ENCODE results near the gene TSN. TPM values are rescaled to one million over a fixed set of nuclear protein-coding genes. Genes with fewer than 3 reads are reported as not detected.

TSN gene
- total RNA-seq, 4 donors from 2014 or later = 35.4 to 47.1 (median 37.0) TPM

GRCh38 chr2:121776361-121776760 lies 20.9 kb downstream of the TSN start:
- TF ChIP-seq CTCF (IDR thresholded peaks at IDR 0.05; ENCODE audit: low read depth) = no peak

- no peak for TF ChIP-seq CTCF (IDR thresholded peaks at IDR 0.05; ENCODE audit: low read depth)
Measured at GRCh38 chr2:121776885-121777698, 21.6 kb downstream of the TSN start.

- TF ChIP-seq CTCF (IDR thresholded peaks at IDR 0.05; ENCODE audit: low read depth) = no peak
Measured at GRCh38 chr2:121777699-121778058, 22.2 kb downstream of the TSN start.

- TF ChIP-seq CTCF (IDR thresholded peaks at IDR 0.05; ENCODE audit: low read depth) = no peak
Measured at GRCh38 chr2:121778741-121779487, 23.5 kb downstream of the TSN start.

- TF ChIP-seq CTCF (IDR thresholded peaks at IDR 0.05; ENCODE audit: low read depth) = no peak
Measured at GRCh38 chr2:121783180-121783579, 27.7 kb downstream of the TSN start.

GRCh38 chr2:121788685-121789084 lies 33.2 kb downstream of the TSN start:
- no peak for TF ChIP-seq CTCF (IDR thresholded peaks at IDR 0.05; ENCODE audit: low read depth)

GRCh38 chr2:121790276-121790956 lies 35.0 kb downstream of the TSN start:
- TF ChIP-seq CTCF (IDR thresholded peaks at IDR 0.05; ENCODE audit: low read depth) = no peak

Measured in subcutaneous adipose tissue (tissue), 4 donors.